Activated naive CD8-positive, alpha-beta T cell treated with anti-CD3 and anti-CD28 coated beads, Interleukin-2, amount 10 ng/mL, durations not matched to agents 7 days and 5 days (primary cell): ENCODE data around the gene SYTL4. TPM values are rescaled to one million over a fixed set of nuclear protein-coding genes. Genes with fewer than 3 reads are reported as not detected.

ENCODE experiments used
- ATAC-seq: fragments of 150-1000 bp; cut with Tn5 transposase; one replicate; pipeline ENCODE4 v1.10.0; 2021; ENCODE audit warnings: low read depth, moderate library complexity
- POLR2A ChIA-PET: fragments of 350-600 bp; sonication (Branson Sonifier 250); formaldehyde crosslinking; loops from one replicate; lab custom pipeline; 2021; ENCODE audit warnings: antibody characterized with exemption; lab: Charles Lee
- DNase-seq: peaks from one replicate; pipeline ENCODE4 v3.0.0; 2021
- H3K27ac Mint-ChIP-seq: one replicate; pipeline ENCODE4 v1.8.0; 2022; ENCODE audit warnings: mild to moderate bottlenecking, mixed read lengths
- H3K27me3 Mint-ChIP-seq: one replicate; pipeline ENCODE4 v1.8.0; 2022; ENCODE audit warnings: mild to moderate bottlenecking, moderate library complexity, mixed read lengths
- H3K36me3 Mint-ChIP-seq: one replicate; pipeline ENCODE4 v1.8.0; 2021; ENCODE audit warnings: mild to moderate bottlenecking, mixed read lengths
- H3K4me1 Mint-ChIP-seq: one replicate; pipeline ENCODE4 v1.8.0; 2021; ENCODE audit warnings: mixed read lengths
- H3K4me3 Mint-ChIP-seq: one replicate; pipeline ENCODE4 v1.8.0; 2022; ENCODE audit warnings: mild to moderate bottlenecking, moderate library complexity, mixed read lengths
- H3K9me3 Mint-ChIP-seq: one replicate; pipeline ENCODE4 v1.8.0; 2021; ENCODE audit warnings: mixed read lengths
- total RNA-seq, 2 experiments: library from RNA; stranded (reverse); gene quantifications; one replicate each; pipeline ENCODE4 v1.2.3, GENCODE V29; 2021

SYTL4 gene
- total RNA-seq, 2 experiments from 2014 or later: not detected

DNA sequence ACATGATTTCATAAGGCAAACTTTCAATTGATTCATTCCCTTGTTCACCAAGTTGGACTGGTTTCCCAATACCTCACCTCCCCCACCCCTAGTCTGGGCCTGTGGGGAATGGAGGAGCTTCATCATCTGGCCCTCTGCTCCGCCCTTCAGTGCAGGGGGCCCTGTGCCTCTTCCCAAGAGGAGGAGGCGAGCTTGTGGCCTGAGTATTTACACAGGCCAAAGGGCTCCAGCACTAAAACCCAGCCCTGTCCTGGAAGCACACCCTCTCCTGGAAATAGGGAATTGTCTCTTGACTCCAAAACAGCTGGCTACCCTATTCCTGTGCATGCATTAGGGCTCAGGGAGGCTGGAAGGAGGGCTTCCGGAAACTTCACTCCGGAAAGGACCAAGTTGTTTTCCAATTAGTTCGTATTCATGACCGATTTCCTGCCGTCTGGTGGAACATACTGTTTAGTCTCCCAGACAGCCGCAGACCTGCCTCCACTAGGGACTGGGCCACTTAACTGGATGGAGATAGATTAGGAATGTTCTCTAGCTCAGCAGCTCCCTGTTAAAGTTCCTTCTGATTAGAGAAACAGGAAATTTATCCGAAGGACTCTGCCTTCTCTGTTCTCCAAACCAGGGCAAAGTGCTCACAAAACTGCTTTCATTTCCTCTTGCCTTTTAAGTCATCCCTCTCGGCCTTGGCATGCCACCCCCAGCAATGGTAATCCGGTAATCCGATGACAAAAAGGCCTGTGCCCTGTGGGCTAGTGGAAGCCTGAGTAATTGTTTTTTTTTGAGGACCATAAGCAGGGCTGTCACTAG lies 82.2 kb downstream of the SYTL4 start:
- POLR2A ChIA-PET: no interaction called here
- Mint-ChIP-seq H3K4me1 (no peaks in the 10 kb centered on the region), H3K36me3 (no peaks in the 10 kb centered on the region), H3K9me3 (no peaks in the 10 kb centered on the region), H3K27me3 (peaks cover 6% of the 10 kb centered on the region), H3K4me3 (no peak overlapping the region), H3K27ac (no peak overlapping the region)
- no peak for ATAC-seq
- DNase-seq: no peak

- H3K4me3 Mint-ChIP-seq: no peak overlapping the region
- POLR2A ChIA-PET: no interaction called here
- no peaks in the 10 kb centered on the region for H3K9me3 Mint-ChIP-seq
- H3K36me3 Mint-ChIP-seq: no peaks in the 10 kb centered on the region
- DNase-seq (no peak), ATAC-seq (no peak)
- H3K27ac Mint-ChIP-seq: no peak overlapping the region
- peaks cover 6% of the 10 kb centered on the region for H3K27me3 Mint-ChIP-seq
- H3K4me1 Mint-ChIP-seq: no peaks in the 10 kb centered on the region
Observed at GRCh38 chrX:100648458-100649417, 83.2 kb downstream of the SYTL4 start.

GRCh38 chrX:100647739-100648138 lies 84.2 kb downstream of the SYTL4 start:
- Mint-ChIP-seq H3K36me3 (no peaks in the 10 kb centered on the region), H3K4me1 (no peaks in the 10 kb centered on the region), H3K9me3 (no peaks in the 10 kb centered on the region), H3K4me3 (no peak overlapping the region), H3K27me3 (peaks cover 6% of the 10 kb centered on the region), H3K27ac (no peak overlapping the region)
- DNase-seq: no peak
- no peak for ATAC-seq
- POLR2A ChIA-PET: no interaction called here

DNA sequence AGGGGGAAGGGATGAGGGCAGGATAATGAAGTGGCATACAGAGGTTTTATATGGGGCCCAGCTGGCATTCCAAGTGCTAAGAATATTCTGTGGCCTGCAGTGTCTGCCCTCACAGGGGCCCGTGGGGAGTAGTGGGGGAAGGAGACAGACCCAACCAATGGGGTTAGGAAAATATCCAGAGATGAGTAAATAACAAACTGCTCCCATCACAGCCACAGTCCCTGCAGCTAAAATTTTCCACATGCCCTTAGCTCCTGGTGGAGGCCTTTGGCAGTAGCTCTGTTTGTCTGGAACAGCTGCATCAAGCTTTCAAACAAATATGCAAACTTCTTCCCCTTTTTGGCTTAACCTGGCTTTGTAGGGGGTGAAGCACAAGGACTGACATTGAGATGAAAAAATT lies 84.8 kb downstream of the SYTL4 start:
- Mint-ChIP-seq H3K27me3 (peaks cover 6% of the 10 kb centered on the region), H3K4me1 (no peaks in the 10 kb centered on the region), H3K9me3 (no peaks in the 10 kb centered on the region), H3K36me3 (no peaks in the 10 kb centered on the region), H3K4me3 (no peak overlapping the region), H3K27ac (no peak overlapping the region)
- DNase-seq (no peak), ATAC-seq (no peak)
- POLR2A ChIA-PET: no interaction called here

GRCh38 chrX:100645106-100645505 lies 86.8 kb downstream of the SYTL4 start:
- ATAC-seq (no peak), DNase-seq (no peak)
- Mint-ChIP-seq H3K9me3 (no peaks in the 10 kb centered on the region), H3K27me3 (peaks cover 6% of the 10 kb centered on the region), H3K36me3 (no peaks in the 10 kb centered on the region), H3K4me3 (no peak overlapping the region), H3K4me1 (no peaks in the 10 kb centered on the region), H3K27ac (no peak overlapping the region)
- POLR2A ChIA-PET: no interaction called here

- Mint-ChIP-seq H3K27ac (no peak within 1 kb of the TSS), H3K4me3 (no peak within 1 kb of the TSS), H3K27me3 (peaks cover 6% of the 10 kb centered on the region), H3K36me3 (no peaks in the 10 kb centered on the region), H3K9me3 (no peaks in the 10 kb centered on the region), H3K4me1 (no peaks in the 10 kb centered on the region)
- no peak for ATAC-seq
- no peak for DNase-seq
- POLR2A ChIA-PET: no interaction called here
Observed at GRCh38 chrX:100643956-100644860, 87.7 kb downstream of the SYTL4 start, which contains the start of gene SRPX2. TSS of gene SRPX2 (plus strand) at chrX:100644199. CDS start at chrX:100646323, 2,124 bp downstream.

GRCh38 chrX:100643212-100643611 lies 88.7 kb downstream of the SYTL4 start:
- H3K4me3 Mint-ChIP-seq: no peak overlapping the region

GRCh38 chrX:100642290-100642689 lies 89.6 kb downstream of the SYTL4 start:
- DNase-seq (no peak), ATAC-seq (no peak)
- no peak overlapping the region for H3K27ac Mint-ChIP-seq
- no peak overlapping the region for H3K4me3 Mint-ChIP-seq
- H3K9me3 Mint-ChIP-seq: no peaks in the 10 kb centered on the region
- no peaks in the 10 kb centered on the region for H3K36me3 Mint-ChIP-seq
- H3K4me1 Mint-ChIP-seq: no peaks in the 10 kb centered on the region
- peaks cover 8% of the 10 kb centered on the region for H3K27me3 Mint-ChIP-seq
- POLR2A ChIA-PET: no interaction called here

More at GRCh38 chrX:100643212-100643611, 88.7 kb downstream of the SYTL4 start:
- DNase-seq: no peak
- no peaks in the 10 kb centered on the region for H3K4me1 Mint-ChIP-seq
- no peak for ATAC-seq
- no peak overlapping the region for H3K27ac Mint-ChIP-seq
- no peaks in the 10 kb centered on the region for H3K9me3 Mint-ChIP-seq
- H3K36me3 Mint-ChIP-seq: no peaks in the 10 kb centered on the region
- H3K27me3 Mint-ChIP-seq: peaks cover 8% of the 10 kb centered on the region
- POLR2A ChIA-PET: no interaction called here

- peak; percentile 66 for DNase-seq
- Mint-ChIP-seq H3K4me3 (peak within 1 kb of the TSS; percentile 89), H3K4me1 (peaks cover 2% of the 10 kb centered on the region), H3K9me3 (no peaks in the 10 kb centered on the region), H3K27me3 (peaks cover 20% of the 10 kb centered on the region), H3K27ac (peak within 1 kb of the TSS; percentile 72), H3K36me3 (no peaks in the 10 kb centered on the region)
- ATAC-seq: peak; percentile 100
- POLR2A ChIA-PET: no interaction called here
Observed at GRCh38 chrX:100636321-100636991, 95.5 kb downstream of the SYTL4 start, which contains the start of gene TSPAN6. TSS of gene TSPAN6 (minus strand) at chrX:100636806. CDS start at chrX:100636694, 112 bp downstream.

- no peaks in the 10 kb centered on the region for H3K36me3 Mint-ChIP-seq
- POLR2A ChIA-PET: no interaction called here
- H3K4me1 Mint-ChIP-seq: peaks cover 2% of the 10 kb centered on the region
- H3K27me3 Mint-ChIP-seq: peaks cover 20% of the 10 kb centered on the region
- H3K9me3 Mint-ChIP-seq: no peaks in the 10 kb centered on the region
- ATAC-seq: no peak
- H3K4me3 Mint-ChIP-seq: peak overlapping the region; percentile 89
- H3K27ac Mint-ChIP-seq: no peak overlapping the region
- DNase-seq: no peak
Observed at GRCh38 chrX:100635989-100636320, 96.0 kb downstream of the SYTL4 start.

DNA sequence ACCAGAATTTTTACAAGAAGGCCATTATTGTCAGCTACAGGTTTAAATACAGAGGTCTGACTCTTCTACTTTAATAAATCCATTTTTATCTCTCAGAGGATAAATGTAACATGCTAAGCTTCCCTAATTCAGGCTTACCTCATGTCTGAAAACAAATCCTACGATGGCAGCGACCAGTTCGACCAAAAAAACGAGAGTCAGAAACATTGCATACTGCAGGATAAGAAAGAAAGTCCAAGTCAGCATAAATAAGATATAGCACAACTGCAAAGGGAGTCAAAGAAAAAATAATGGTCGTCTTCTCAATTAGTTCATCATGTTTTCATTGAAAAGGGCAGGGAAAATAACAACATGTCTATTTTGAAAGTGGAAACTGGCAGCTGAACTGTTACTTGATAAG lies 96.9 kb downstream of the SYTL4 start:
- POLR2A ChIA-PET: no interaction called here
- DNase-seq (no peak), ATAC-seq (no peak)
- Mint-ChIP-seq H3K36me3 (no peaks in the 10 kb centered on the region), H3K9me3 (no peaks in the 10 kb centered on the region), H3K27ac (no peak overlapping the region), H3K27me3 (peaks cover 20% of the 10 kb centered on the region), H3K4me3 (no peak overlapping the region), H3K4me1 (peaks cover 2% of the 10 kb centered on the region)

GRCh38 chrX:100625985-100626491 lies 105.9 kb downstream of the SYTL4 start:
- no peak overlapping the region for H3K27ac Mint-ChIP-seq
- H3K4me3 Mint-ChIP-seq: peak overlapping the region; percentile 11
- DNase-seq (no peak), ATAC-seq (peak; percentile 36)
- POLR2A ChIA-PET: no interaction called here
- peaks cover 8% of the 10 kb centered on the region for H3K27me3 Mint-ChIP-seq
- H3K4me1 Mint-ChIP-seq: peaks cover 9% of the 10 kb centered on the region
- no peaks in the 10 kb centered on the region for H3K9me3 Mint-ChIP-seq
- no peaks in the 10 kb centered on the region for H3K36me3 Mint-ChIP-seq
